Astrocyte of the hippocampus (primary cell): ENCODE results near the gene SDK2.
"Not testable (repeated sequence)": the region's sequence is repeated elsewhere in the genome, so short reads cannot be mapped to it uniquely, and the experiment has no call there.

Experiments
- DNase-seq: peaks from one replicate; pipeline ENCODE4 v3.0.0; 2011; ENCODE audit warnings: low read depth, low spot score

Gene SDK2

GRCh38 chr17:73349138-73349537, 295.1 kb downstream of the SDK2 start:
- DNase-seq: peak; percentile 38

GRCh38 chr17:73348829-73349095, 295.5 kb downstream of the SDK2 start:
- DNase-seq: no peak

DNA sequence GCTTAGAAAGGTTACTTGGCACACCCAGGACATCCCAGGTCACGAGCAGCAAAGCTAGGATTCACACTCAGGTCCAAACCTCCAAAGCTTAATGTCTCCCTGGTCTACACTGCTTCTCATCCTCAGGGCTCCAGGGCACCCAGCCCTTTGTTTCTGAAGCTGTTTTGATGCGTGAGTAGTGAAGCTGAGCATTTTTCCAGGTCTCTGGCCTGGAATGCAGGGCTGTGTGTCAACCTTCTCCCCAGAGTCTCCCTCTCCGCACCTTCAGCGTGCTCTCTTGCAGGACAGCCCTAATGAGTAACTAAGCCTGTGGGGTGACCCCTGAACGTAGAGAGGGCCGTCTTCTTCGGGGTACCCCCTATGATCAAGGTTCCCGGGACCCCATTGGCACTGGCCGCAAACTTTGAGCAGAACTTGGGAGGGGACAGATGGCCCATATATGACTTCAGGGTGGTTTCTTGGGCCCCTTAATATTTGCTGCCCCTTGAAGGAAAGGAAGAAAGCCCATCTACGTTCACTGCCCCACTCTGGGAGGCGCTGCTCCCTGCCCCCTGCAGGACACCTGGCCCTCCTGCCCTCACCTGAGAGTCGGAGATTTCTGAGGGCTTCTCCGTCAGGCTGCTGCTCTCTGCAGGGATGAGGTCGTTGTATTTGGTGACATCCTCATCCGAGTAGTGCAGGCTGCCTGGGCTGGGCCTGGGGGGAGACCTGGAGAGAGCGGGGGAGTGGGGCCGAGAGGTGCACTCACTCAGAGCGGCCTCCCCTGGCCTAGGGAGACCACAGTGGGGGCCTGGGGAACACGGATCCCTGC, 296.0 kb downstream of the SDK2 start:
- DNase-seq: no peak

GRCh38 chr17:73347351-73347750, 296.9 kb downstream of the SDK2 start:
- DNase-seq: peak; percentile 29

DNA sequence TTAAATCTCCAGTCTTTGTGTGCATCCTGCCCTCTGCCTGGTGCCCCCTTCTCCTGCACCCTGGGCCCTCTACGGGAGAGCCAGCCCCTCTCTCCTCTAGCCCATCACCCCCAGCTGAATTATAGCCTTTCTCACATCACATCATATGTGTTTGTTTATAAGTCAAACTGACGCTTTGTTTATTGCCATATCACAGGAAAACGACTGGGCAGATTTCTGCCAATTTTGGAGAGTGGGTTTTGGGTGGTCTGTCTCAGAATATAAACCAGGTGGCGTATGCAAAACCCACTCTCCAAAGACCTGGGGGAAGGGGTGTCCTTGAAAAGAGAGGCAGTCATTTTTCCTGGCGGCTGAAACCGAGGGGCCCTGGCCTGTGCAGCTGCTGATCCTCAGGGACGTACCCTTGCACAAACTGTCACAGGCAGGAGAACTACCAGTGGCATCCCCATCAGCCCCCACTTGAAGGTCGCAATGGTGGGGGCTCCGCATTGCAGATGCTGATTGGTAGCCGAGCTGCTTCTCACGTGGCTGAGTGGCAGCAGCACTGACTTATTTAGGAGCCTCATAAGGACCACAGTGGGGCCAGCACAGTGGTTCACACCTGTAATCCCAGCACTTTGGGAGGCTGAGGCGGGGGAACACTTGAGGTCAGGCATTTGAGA, 297.6 kb downstream of the SDK2 start:
- no peak for DNase-seq

- peak; percentile 33 for DNase-seq
These were observed 300.3 kb downstream of the SDK2 start for GRCh38 chr17:73343739-73344454.

DNA sequence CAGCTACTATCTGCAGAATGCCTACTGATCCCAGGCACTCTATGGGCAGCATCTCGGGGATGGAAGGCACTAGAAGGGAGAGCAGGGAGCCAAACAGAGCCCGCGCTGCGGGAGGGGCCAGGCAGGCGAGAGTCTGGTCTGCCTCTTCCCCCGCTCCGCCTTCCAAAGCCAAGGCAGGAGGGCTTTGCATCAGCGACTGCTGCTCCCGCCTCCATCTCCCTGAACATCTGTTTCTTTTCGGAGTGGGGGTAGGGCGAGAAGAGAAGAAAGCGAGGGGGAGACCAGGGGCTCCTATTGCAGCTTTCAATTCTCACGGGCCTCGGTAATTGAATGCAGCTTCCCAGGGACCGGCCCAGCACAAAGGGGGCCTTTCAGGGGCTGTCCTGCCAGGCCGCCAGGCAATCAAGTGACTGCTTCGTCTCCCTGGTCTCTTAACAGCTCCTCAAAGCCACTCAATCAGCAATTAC, 301.0 kb downstream of the SDK2 start:
- DNase-seq: peak; percentile 91

DNA sequence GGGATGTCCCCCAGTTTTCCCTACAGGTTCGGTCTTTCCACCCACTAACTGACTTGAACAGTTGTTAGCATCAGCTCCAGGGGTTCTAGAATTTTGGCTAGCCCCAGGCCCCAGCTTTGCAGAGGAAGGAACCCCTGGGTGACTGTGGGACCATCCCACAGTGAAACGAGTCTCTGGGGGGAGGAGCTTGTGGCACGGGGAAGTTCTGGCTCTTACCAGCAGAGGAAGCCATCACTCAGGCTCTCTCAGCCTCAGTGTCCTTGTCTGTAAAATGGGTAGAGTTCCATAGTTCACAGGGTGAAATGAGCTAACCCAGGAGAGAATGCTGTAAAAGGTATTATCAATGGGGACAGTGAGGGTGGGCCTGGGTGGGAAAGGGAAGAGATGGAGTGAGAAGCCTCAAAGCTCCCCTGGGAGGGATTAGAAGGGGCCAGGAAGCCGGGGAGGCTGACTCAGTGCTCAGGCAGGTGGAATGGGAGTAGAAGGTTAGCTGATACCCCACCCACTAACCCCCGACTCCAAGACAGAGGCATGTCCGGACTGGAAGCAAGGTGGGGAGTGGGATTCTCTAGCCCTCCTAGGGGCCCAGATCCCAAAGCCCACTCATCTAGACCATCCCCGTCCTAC, 301.6 kb downstream of the SDK2 start:
- DNase-seq: peak; percentile 67

GRCh38 chr17:73342050-73342522, 302.2 kb downstream of the SDK2 start:
- peak; percentile 98 for DNase-seq

GRCh38 chr17:73341350-73342049, 302.7 kb downstream of the SDK2 start:
- DNase-seq: no peak

DNA sequence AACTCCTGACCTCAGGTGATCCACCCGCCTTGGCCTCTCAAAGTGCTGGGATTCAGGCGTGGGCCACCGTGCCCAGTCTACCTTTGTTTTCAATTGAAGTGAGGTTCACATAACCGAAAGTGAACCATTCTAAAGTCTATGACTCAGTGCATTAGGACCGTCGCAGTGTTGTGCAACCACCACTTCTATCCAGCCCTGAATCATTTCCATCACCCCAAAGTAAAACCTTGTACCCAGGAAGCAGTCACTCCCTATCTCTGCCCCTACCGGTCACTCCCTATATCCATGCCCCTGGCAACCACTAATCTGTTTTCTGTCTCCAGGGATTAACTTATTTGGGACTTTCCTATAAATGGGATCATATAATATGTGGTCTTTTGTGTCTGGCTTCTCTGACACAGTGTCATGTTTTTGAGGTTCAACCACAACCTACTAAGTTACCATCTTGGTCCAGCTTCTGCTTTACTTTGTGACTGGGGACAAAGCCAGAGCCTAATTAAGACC, 304.1 kb downstream of the SDK2 start:
- peak; percentile 93 for DNase-seq

DNA sequence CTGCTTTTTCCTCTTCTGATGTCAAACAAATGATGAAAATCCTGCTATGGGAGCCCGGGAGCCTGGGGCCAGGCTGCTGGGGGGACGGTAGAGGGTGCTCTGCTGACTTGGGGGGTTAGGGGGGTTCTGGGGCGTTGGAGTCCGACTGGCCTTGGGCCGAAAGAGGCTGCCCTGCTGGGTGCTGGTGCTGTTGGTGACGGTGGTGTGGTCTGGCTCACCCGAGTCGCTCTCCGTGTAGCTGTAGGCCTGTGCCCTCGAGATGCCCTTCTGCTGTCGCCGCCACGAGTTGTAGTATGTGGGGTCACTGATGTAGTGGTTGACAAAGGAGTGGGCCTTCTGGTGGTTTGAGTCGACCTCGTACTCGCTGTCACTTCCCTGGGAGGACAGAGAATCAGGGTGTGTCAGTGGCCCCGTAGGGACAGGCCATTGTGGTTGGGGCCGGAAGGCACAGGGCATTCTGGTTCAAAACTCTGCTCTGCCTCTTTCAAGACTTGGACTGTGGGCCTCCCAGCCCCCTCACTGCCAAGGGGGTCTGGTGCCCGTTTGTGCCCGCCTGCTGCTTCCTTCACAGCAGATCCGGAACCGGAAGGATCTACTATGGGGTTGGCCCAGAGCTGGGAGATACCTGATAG, 305.6 kb downstream of the SDK2 start:
- no peak for DNase-seq

GRCh38 chr17:73338050-73338521, 306.2 kb downstream of the SDK2 start:
- DNase-seq: peak; percentile 74

GRCh38 chr17:73337330-73337710, 306.9 kb downstream of the SDK2 start:
- no peak for DNase-seq

DNA sequence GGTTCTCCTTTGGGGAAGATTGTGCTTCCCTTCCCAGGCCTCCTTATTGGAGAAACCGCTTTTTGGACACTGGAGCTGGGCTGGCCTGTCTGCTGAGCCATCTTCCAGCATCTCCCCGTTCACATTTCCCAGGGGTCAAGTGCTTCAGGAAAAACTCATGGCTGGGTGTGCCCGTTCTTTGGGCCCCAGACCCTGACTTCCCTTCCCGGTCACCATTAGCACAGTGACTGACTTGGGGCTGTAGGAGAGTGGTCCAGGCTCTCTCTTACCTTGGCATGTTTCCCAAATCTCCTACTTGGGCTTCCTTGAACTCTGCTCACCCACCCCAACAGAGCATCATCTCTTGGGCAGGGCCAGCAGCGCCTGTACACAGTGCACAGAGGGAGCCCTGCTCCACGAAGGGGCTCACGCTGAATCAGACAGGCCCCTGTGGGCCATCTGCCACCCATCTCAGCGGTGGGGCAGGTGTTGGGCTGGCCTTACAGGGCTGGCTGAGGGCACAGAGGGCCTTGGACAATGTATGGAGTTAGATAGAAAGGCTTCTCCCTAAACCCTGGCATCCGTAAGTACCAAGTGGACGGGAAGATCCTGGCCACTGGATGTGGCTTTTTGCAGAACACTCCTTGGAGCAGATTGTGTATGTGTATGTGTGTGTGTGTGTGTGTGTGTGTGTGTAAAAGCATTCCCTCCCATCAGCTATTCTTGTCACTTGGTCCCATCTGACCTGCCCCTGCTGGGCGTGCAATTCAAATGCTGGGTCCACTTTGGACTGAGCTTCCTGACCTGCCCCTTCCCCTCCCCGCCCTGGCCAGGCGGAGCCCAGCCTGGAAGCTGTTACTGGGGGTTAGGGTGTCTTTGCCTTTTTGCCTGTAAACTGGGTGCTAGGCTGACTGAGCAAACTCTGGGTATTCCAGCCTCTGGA, 307.6 kb downstream of the SDK2 start:
- no peak for DNase-seq

GRCh38 chr17:73335591-73336407, 308.4 kb downstream of the SDK2 start:
- DNase-seq: no peak

DNA sequence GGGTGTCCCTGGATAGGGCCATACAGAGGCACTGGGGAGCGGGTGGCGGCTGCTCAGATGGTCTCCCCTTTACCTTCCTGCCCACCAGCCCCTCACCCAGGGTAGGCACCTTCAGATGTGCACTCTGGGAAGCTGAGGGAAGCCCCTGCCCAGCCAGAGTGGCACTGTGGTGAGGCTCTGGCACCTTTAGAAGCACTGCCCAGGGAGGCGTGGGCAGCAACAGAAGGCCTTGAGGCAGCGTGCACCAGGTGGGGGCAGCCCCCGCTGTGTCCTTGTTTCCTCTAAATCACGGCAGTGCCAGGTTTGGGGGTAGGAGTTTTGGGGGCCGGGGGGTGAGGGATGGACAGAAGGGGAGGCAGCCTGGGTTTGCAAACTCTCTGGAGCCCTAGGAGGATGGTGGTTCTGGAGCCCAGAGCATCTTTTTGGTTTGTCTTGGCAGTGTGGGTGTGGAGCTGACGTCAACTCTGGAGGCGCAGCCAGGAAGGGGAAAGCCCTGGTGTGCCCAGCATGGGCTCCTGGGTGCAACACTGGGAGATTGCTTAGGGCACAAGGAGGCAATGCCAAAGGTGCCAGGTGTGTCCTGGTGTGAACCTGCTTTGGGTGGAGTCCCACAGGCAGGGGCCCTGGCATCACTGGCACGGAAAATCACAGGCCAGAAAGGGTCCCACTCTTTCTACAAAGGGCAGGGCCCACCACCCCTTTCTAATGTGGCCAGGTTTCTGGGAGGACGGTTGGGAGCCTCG, 309.3 kb downstream of the SDK2 start:
- no peak for DNase-seq

DNA sequence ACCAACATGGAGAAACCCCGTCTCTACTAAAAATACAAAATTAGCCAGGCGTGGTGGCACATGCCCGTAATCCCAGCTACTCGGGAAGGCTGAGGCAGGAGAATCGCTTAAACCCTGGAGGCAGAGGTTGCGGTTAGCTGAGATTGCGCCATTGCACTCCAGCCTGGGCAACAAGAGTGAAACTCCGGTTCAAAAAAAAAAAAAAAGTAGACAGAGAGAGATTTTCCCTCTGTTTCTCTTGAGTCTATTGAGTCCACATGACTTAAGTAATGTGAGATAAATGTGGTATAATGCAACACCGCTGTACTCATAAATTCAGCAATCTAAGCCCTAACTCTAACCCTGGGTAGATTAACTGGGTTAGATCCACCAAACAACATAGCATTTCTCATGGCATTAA, 310.8 kb downstream of the SDK2 start:
- DNase-seq: not testable (repeated sequence)
